Middle frontal gyrus (tissue), 1 donor: ENCODE data around the gene OR2C3.
A peak's percentile ranks its signal among the peaks of the same experiment; 100 is the strongest.
"Not testable (repeated sequence)": the region's sequence is repeated elsewhere in the genome, so short reads cannot be mapped to it uniquely, and the experiment has no call there.

Experiments used
- DNase-seq: peaks from one replicate; pipeline ENCODE4 v3.0.0-alpha.2; 2015; ENCODE audit warnings: low spot score; ENCODE audit errors: extremely low spot score

OR2C3 gene

GRCh38 chr1:247517795-247518612 lies 18.2 kb downstream of the OR2C3 start:
- DNase-seq, result no peak

GRCh38 chr1:247506831-247507230 lies 29.4 kb downstream of the OR2C3 start:
- no peak for DNase-seq

DNA sequence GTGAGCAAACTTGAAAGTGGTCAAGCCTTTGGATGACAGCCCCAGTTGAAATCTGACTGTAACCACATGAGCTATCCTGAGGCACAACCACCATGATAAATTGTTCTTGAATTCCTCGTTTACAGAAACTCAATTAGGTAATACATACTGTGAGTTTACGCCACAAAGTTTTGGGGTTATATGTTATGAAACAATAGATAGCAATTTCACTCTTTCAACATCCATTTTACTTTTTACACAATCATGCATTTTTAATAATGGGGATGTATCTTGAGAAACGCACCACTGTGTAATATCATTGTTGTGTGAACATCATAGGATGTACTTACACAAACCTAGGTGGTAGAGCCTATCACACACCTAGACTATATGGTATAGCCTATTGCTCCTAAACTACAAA lies 35.4 kb downstream of the OR2C3 start:
- DNase-seq, result no peak

- no peak for DNase-seq
Measured at GRCh38 chr1:247496581-247497285, 39.5 kb downstream of the OR2C3 start.

GRCh38 chr1:247494767-247495166 lies 41.5 kb downstream of the OR2C3 start:
- DNase-seq, result no peak

GRCh38 chr1:247493106-247493505 lies 43.1 kb downstream of the OR2C3 start:
- DNase-seq, result no peak

GRCh38 chr1:247491328-247491727 lies 44.9 kb downstream of the OR2C3 start:
- DNase-seq, result no peak

DNA sequence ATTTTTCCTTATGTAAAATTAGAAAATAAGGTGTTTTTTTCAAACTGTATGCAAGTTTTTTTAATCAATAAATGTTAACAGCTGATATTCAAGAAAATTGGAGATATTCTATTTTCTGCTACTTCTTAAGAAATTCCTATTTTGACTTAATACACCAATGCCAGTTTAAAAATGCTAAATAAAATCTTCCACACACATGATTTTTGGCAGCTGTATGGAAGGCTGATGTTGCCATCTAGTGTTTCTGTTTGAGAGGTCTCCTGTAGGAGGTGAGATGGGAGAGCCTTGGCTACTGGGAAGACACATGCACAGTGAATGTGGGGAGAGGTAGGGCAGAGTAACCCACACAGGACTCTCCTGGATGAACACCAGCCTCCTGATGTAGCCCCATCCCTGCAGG lies 49.2 kb downstream of the OR2C3 start:
- peak; percentile 12 for DNase-seq

DNA sequence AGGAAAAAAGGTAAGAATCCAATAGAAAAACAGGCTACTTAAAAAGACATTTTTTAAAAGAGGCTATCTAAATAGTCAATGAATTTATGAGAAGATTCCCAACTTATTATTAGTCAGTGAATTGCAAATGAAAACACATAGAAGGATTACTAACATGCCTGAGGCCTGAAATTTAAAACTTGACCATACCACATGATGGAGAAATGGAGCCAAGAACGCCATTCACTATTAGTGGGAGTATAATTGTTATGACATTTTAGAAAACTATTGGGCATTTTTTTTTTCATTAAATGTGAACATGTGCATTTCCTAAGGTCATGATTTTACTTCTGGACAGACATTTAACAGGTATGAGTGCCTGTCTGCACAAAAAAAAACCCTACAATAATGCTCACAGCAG lies 53.5 kb downstream of the OR2C3 start:
- DNase-seq, result no peak

- DNase-seq, result not testable (repeated sequence)
Measured at GRCh38 chr1:247476328-247477058, 59.7 kb downstream of the OR2C3 start.

GRCh38 chr1:247475793-247476192 lies 60.4 kb downstream of the OR2C3 start:
- DNase-seq, result no peak
